HG03064 (cell line): Measurements from ENCODE around the gene TANK.

Experiments used
- ATAC-seq: cut with Tn5 transposase; IDR thresholded peaks from one replicate; pipeline ENCODE4 v1.9.1; 2021; ENCODE audit warnings: low read depth; ENCODE audit not compliant: unreplicated experiment

TANK gene

DNA sequence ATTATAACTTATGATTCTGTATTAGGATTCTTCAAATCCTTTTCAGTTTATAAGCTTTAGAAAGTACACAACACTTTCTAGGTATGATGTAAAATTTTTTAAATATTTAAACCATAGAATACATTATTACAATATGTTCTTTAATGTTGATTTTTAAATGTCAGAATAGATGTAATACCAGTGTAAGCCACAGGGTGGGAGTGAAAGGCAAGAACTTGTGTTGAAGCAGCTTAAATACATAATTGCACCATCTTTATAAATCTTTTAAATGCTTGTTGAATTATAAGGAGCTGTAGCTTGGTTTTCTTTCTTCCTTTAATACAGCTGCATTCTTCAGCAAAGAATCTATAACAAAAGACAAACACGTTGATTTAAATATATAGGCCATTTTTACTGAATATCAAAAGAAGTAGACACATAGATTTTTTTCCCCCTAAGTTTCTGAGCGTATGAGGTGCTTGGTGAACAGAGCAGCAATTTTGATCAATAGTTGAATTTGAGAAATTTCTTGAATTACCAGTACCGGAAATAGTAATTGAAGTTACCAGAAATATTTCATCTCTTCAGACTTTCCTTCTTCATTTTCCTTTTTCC, 63.0 kb downstream of the TANK start:
- ATAC-seq: no peak

- ATAC-seq: no peak
Observed at GRCh38 chr2:161228511-161229240, 68.4 kb downstream of the TANK start.

- no peak for ATAC-seq
Observed at GRCh38 chr2:161230959-161231358, 70.7 kb downstream of the TANK start.

DNA sequence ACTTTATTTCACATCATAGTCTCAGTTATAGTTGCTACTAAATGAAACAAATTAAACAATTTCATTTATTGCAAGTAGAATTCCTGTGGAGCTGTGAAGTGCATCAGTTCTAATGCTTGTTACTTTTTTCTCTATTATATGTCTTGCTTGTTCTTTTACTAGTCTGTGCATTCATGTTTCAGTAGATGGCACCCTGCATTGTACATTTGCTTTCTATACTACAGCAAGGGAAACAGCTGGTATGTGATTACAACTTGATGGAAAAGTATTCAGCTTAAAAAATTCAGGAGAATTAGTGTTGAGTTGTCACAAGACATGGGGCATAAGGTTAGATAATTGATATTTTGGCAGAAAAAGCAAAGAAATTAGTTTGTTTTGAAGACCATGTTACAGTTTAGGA, 72.3 kb downstream of the TANK start:
- ATAC-seq: no peak

DNA sequence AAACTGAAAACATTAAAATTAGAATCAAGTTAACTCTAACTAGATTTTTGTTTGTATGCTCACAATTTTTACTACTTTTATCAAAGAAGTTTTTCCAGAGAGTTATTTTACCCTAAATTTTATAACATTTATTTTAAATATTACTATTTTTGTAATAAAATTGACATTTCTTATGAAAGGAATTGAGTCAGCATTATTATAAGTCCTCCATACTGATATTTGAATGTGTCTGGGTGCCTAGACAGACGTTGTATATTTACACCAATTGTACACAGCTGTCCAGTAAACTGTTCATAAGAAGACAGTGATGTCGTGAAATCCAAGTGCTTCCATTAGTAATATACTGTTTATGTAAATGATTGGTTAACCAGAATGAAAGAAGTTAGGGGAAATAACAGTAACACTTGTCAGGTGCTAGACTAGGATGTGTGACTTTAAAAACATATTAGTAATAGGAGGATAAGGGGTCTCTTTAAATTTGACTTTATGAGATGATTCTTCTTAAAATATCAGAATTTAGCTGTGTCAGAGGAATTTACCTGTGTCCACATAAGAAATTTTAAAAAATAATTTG, 73.7 kb downstream of the TANK start:
- no peak for ATAC-seq

GRCh38 chr2:161234627-161235026, 74.4 kb downstream of the TANK start:
- ATAC-seq: no peak

DNA sequence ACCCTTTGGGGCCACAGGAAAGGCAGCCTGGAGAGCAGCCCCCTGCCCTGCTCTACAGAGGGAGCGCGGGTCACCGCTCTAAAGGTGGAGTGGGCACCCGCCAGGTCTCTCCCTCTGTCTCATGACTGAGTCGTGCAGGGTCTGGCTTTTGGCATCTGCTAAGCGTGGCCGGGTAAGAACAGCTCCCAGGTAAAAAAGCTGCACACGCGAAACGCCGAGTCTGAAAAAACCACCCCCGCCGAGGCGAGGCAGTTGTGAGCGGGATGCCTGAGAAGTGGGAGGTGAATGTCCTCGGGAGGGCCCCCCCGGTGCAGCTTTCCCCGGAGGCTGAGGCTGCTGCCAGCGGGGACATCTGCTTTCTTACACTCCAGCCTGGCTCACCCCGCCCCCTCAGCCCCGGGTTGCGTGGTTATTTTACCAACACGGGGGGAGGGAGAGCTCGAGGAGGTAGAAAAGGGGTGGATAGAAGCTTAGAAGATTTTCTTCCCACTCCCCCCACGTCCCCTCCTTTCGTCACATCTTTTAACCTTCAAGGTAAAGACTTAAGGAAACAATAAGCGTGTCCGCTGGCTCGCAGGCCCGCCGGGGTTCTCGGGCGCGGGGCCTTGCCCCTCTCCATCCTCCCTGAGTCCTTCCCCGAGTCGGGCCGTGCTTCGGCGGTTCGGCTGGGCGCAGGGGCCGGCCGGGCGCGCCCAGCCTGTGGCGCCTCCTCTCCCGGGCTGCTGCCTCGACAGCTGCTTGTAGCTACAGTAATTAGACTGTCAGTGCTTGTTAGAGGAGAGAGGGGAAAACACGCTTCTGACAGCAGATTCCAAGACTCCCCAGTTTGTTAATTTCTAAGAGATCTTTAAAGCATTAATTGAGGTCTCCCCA, 77.4 kb downstream of the TANK start:
- peak; percentile 36 for ATAC-seq

DNA sequence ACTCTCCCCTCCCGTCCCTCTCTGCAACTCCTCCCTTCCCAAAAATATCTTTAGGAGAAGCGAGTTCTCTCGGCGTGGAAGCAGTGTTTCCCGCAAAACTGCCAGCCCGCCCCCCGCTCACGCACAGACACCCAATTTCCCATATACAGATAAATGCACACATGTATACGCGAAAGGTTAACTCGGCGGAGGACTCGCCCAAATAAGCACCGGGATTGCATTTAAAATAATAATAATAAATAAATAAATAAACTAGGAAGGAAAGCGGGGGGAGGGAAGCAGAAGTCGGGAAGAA, 78.0 kb downstream of the TANK start:
- ATAC-seq: no peak

DNA sequence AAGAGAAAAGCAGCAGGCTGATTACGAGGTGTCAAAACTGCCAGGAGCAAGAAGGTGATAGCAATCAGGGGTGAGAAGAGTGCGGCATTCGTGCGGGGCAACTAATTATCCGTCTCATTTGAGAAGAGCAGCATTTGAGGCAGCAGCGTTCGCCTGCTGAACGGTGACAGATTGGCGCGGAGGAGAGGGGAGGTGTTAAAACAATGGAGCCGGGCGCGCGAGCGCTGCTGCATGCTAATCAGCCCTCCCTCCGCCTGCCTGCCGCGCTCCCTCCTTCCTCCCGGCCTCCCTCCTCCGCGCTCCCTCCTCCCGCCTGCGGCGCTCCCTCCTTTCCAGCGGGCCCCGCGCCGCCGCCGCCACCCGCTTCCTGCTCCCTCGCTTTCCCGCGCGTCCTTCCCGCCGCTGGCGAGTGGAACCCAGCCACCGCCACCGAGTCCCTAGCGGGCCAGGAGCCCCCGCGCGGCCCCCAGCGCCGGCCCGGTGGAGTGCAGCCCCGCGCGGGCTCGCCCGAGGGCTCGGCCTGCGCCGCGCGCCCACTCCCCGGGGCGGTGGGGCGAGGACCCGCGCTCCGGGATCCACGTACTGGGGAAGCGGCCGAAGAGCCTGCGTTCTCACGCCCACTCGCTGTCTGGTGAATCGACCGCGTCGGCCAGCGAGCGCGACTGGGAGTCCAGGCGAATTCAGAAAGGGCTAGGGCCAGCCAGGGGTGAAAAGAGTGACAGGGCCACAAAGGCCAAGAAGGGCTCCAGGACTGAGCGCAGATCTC, 78.5 kb downstream of the TANK start:
- ATAC-seq: peak; percentile 24

- no peak for ATAC-seq
Observed at GRCh38 chr2:161239326-161240109, 79.3 kb downstream of the TANK start.

- ATAC-seq: no peak
Observed at GRCh38 chr2:161241894-161242293, 81.7 kb downstream of the TANK start.

- ATAC-seq: peak; percentile 46
Observed at GRCh38 chr2:161243312-161243711, 83.1 kb downstream of the TANK start.

DNA sequence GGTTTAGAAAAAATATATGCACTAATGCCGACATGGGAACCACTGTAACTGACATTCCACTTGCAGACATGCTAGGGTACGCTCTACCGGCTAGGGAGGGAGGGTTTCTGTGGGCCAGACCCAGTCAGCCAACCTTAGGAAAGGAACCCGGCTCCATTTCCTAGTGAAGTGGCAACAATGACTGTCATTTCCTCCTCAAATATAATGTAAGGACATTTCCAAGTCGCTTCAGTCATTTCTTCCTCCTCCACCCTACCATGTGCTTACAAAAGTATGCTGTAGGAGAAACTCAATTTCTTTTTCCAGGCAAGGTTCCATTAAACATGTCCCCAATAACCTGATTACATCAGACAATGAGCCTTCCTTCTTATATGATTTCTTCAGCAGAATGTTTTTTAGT, 83.7 kb downstream of the TANK start:
- ATAC-seq: no peak

DNA sequence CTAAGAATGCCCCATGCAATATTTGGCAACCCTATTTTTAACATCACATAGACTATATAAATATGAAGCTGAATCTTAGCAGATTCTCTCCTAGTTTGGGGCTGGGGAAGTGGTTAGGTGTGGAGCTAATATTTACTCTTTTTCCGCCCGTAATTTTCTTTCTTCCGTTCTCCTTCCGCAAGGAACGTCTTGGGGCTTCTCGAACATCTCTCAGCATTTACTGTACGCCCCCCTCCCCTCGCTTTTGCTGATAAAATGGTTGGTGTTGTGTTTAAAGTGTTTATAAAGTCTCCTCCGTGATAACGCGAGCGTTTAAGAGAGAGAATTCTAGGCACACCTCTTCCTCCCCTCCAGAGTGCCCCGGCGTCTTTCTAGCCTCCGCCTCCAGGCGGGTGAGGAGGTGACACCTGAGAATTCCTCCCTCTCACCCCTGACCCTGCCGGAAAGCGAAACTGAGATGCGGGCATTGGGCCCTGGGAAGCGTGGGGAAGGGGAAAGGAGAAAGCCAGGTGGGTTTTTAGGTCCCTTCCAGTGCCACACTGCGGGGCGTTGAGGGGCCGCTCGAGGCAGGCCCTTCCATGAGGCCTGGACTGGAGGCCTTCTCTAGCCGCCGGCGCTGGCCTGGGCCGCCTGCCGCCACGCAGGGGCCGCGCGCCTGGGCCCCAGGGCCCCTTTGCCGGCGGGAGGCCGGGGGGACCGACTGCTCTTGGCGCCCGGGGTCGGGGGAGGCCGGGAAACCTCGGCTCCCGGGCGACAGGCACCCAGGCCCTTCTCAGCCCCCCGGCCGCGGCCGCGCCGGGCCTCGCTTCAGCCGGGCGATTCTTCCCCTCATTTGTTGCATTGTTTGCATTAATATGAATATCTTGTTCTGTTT, 84.4 kb downstream of the TANK start:
- ATAC-seq: peak; percentile 74

DNA sequence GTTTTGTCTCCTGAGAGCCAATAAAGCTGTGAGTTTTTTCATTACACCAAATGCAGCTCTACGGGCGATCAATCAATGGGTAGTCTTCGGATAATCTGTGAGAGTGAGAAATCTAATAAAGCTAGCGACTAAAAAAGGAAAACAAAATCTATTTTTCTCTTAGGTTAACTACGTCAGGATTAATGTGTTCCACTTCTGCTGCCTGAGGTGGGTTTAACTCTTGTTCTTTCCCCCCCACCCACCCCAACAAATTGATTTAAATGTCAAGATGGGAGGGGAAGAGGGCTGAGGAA, 85.0 kb downstream of the TANK start:
- no peak for ATAC-seq

- no peak for ATAC-seq
Observed at GRCh38 chr2:161245671-161246070, 85.4 kb downstream of the TANK start.

DNA sequence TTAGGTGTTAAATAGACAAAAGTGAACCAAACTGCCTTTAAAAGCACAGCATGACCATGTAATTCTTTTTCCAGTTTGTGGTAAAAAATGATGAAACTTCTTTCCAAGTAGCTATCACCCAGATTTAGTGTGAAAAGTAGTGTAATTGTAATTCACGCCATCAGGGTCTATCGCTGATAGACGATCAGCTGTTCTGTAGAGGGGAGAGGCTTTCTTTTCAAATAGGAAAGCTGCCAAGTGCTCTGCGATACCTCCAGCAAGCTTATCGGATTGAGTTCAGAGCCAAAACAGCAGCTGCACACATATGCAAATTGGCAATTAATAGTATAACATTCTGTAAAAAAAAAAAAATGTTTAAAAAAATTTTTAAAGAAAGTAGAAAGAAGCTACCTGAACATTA, 86.1 kb downstream of the TANK start:
- ATAC-seq: no peak

GRCh38 chr2:161250864-161251436, 90.7 kb downstream of the TANK start:
- ATAC-seq: peak; percentile 58
